ENCODE results near the gene PURA. TPM values are rescaled to one million over a fixed set of nuclear protein-coding genes. Genes with fewer than 3 reads are reported as not detected.

The PURA gene
- total RNA-seq, 8 experiments from 2014 or later = 3.0 to 18.9 (median 8.0) TPM

- ATAC-seq (replicated peaks in 6 of 8) = no peak
- Histone ChIP-seq H3K27ac (no peak overlapping the region), H3K4me3 (no peak overlapping the region), H3K4me1 (replicated peaks in 1 of 2) (peaks cover 0 to 4% of the 10 kb centered on the region in 2 donors)
- in situ Hi-C loops (cut with MboI; ENCODE audit: low pct_unique_long_range_greater_than_20kb in 2 of 9, low sequenced_read_pairs in 9 of 9, unreplicated experiment in 9 of 9) = no loop called here
- WGBS, 10 experiments = 18 to 83% (median 38%) methylated on average over 1 of the region's 1 CpG; no CpG with 5 or more reads in 4 of the 10 experiments
Observed at GRCh38 chr5:140103154-140103553, 10.8 kb upstream of the PURA start.

GRCh38 chr5:140104100-140104499, 9.8 kb upstream of the PURA start:
- in situ Hi-C loops (cut with MboI; ENCODE audit: low pct_unique_long_range_greater_than_20kb in 2 of 9, low sequenced_read_pairs in 9 of 9, unreplicated experiment in 9 of 9) = no loop called here
- WGBS, 10 experiments = 0 to 42% (median 12%) methylated on average over 1 of the region's 1 CpG
- ATAC-seq (replicated peaks in 6 of 8) = no peak
- Histone ChIP-seq H3K4me3 (no peak overlapping the region), H3K4me1 (replicated peaks in 1 of 2) (peaks cover 8 to 9% of the 10 kb centered on the region in 2 donors), H3K27ac (no peak overlapping the region)

DNA sequence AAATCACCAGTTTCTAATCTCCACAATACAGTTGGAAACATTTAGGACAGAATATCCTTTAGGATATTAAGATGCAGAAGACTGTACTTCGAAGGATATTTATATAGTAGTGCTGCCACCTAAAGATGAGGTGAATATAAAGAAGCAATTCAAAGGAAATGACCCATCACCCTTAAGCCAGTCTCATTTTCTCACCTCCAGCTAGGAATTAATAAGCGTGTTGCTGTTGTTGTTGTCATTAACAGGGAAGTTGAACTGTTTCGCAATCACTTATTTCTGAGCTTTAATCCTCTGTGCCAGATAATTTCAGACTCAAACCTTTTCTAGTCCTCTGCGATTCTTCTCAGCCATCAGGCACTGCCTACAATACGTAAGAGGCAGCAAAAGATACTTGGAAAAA, 7.8 kb upstream of the PURA start:
- ATAC-seq (replicated peaks in 6 of 8) = no peak
- H3K4me1 ChIP-seq (replicated peaks in 1 of 2) = peaks cover 8 to 11% of the 10 kb centered on the region in 2 donors
- H3K4me3 ChIP-seq = no peak overlapping the region
- no peak overlapping the region for H3K27ac ChIP-seq
- WGBS, 10 experiments = 10 to 80% (median 39%) methylated on average over 1 to 5 of the region's 5 CpGs
- in situ Hi-C loops (cut with MboI; ENCODE audit: low pct_unique_long_range_greater_than_20kb in 2 of 9, low sequenced_read_pairs in 9 of 9, unreplicated experiment in 9 of 9) = no loop called here

- Histone ChIP-seq H3K4me3 (peak overlapping the region; percentile 47 to 83 (median 62)), H3K27ac (peak overlapping the region; percentile 20 to 87), H3K4me1 (replicated peaks in 1 of 2) (peaks cover 8 to 11% of the 10 kb centered on the region in 2 donors)
- no peak for ATAC-seq (replicated peaks in 6 of 8)
- 8 to 93% (median 46%) methylated on average over 1 to 15 of the region's 16 CpGs for WGBS, 10 experiments
- in situ Hi-C loops (cut with MboI; ENCODE audit: low pct_unique_long_range_greater_than_20kb in 2 of 9, low sequenced_read_pairs in 9 of 9, unreplicated experiment in 9 of 9) = no loop called here
Observed at GRCh38 chr5:140106805-140107311, 7.1 kb upstream of the PURA start.

DNA sequence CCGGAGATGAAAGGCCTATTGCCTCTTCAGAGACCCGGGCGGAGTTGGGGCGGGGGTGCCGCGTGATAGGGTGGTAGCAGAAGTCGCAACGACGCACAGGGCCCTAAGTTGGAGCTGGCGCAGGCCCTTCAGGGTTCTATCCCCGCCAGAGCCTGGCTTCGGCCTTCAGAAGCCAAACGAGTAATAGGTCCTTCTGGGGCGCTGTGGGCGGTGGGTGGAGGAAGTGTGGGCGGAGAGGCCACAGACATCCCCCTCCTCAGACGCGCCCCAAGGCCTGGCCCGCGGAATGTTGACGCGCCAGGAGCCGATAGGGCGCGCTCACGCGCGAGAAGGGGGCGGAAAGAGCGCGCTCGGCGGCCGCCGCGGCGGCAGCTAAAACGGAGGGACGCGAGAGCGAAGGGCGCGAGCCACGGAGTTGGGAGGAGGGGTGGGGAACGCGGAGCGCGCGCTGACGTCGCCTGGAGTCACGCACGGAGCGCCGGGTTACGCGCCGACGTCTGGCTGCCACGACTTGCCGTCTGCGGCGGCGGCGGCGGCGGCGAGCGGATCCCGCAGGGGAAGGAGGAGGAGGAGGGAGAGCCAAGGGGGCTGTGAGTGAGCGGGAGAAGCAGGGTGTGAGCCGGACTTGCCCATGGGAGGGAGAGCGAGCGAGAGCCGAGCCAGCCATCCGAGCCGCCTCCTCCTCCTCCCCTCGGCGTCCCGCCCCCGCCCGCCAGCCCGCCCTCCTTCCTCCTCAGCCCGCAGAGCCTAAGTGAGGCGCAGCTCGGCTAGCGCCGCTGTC, 6.4 kb upstream of the PURA start:
- in situ Hi-C loops (cut with MboI; ENCODE audit: low pct_unique_long_range_greater_than_20kb in 2 of 9, low sequenced_read_pairs in 9 of 9, unreplicated experiment in 9 of 9) = no loop called here
- 0 to 15% methylated on average over 4 to 6 of the region's 88 CpGs; no CpG with 5 or more reads in 8 of the 10 experiments for WGBS, 10 experiments

DNA sequence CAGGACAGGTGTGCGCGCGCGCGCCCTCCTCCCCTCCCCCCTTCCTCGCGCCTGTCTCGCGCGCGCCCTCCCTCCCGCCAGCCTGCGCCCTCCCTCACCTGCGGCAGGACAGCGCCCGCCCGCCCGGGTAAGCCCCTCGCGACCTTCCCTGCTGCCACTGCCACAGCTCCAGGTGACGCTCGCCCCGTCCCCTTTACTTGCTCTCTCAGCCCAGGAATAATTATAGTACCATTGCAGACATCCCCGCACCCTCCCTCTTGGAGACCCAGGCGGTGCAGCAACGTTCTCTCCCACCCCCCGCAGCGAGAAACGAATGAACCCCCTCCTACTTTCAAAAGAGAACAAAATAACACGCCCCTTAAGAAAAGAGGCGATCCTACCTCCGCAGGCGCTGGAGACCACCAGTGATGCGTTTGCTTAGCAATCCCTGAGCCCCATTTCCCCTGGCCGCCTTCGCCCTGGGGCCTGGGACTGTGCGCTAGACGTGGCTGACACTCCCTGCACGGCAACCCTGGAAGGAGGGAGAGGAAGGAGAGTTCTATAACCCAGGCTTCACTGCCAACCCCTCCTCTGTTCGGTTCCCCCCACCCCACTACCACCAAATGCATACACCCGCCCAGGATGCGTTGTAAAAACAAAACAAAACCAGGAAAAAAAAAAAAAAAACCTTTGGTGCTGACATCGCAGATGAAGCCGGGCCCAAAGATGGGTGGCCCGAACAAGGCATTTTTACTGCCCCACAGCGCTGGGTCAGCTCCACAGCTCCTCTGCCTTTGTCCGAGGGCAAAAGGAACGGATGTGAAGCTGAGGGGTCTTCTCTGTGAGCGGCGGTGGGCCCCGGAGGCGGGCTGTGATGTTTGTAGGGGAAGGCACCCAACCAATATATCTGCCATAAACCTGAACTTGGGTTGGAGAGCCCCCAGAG, 5.6 kb upstream of the PURA start:
- peak overlapping the region; percentile 47 to 83 (median 62) for H3K4me3 ChIP-seq
- peak in 7 of 8 experiments; percentile 0 to 13 (median 4) for ATAC-seq (replicated peaks in 6 of 8)
- peaks cover 9 to 11% of the 10 kb centered on the region in 2 donors for H3K4me1 ChIP-seq (replicated peaks in 1 of 2)
- WGBS, 10 experiments = 0 to 40% (median 0%) methylated on average over 1 to 8 of the region's 52 CpGs; no CpG with 5 or more reads in 5 of the 10 experiments
- in situ Hi-C loops (cut with MboI; ENCODE audit: low pct_unique_long_range_greater_than_20kb in 2 of 9, low sequenced_read_pairs in 9 of 9, unreplicated experiment in 9 of 9) = no loop called here
- H3K27ac ChIP-seq = peak overlapping the region; percentile 72 to 87

More for the DNA sequence above, 6.4 kb upstream of the PURA start:
- Histone ChIP-seq H3K27ac (peak overlapping the region; percentile 72 to 87), H3K4me1 (replicated peaks in 1 of 2) (peaks cover 8 to 11% of the 10 kb centered on the region in 2 donors), H3K4me3 (peak overlapping the region; percentile 47 to 83 (median 62))
- ATAC-seq (replicated peaks in 6 of 8) = peak; percentile 85 to 96 (median 92)

DNA sequence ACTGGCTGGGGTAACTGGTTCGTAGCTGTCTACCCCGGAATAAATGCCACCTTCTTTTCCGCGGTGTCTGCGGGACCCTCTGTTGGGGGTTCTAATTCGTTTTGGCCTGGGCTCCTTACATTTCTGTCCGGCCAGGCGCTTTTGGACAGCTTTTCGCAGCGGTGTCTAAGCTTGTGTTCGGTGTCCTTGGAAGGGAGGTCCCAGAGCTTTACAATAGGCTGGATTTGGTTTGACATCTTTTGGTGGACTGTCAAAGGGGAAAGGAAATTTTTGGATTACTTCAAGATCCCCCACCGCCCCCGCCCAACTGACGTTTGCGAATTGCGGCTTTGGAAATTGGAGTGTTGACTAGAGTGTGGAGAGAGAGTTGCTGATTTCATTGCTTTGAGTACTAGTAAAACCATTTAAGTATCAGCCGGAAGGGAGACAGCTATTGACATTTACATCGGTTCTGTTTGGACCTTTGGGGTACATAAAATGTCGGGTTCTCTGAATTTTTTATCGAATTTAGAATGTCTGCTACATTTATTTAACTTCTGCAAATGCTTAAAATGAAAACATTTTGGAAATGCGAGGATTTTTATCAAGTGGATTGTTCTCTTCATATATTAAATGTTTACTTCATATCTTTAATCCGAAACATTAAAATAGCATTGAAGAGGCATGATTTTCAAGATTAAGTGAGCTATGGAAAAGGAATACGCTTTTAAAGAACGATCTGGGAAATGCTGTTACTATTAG, 4.7 kb upstream of the PURA start:
- Histone ChIP-seq H3K27ac (no peak overlapping the region), H3K4me3 (peak overlapping the region; percentile 47 to 83 (median 62)), H3K4me1 (replicated peaks in 1 of 2) (peaks cover 11% of the 10 kb centered on the region in 2 donors)
- ATAC-seq (replicated peaks in 6 of 8) = no peak
- 0 to 57% (median 6%) methylated on average over 6 to 20 of the region's 24 CpGs; no CpG with 5 or more reads in 1 of the 10 experiments for WGBS, 10 experiments
- in situ Hi-C loops (cut with MboI; ENCODE audit: low pct_unique_long_range_greater_than_20kb in 2 of 9, low sequenced_read_pairs in 9 of 9, unreplicated experiment in 9 of 9) = no loop called here

DNA sequence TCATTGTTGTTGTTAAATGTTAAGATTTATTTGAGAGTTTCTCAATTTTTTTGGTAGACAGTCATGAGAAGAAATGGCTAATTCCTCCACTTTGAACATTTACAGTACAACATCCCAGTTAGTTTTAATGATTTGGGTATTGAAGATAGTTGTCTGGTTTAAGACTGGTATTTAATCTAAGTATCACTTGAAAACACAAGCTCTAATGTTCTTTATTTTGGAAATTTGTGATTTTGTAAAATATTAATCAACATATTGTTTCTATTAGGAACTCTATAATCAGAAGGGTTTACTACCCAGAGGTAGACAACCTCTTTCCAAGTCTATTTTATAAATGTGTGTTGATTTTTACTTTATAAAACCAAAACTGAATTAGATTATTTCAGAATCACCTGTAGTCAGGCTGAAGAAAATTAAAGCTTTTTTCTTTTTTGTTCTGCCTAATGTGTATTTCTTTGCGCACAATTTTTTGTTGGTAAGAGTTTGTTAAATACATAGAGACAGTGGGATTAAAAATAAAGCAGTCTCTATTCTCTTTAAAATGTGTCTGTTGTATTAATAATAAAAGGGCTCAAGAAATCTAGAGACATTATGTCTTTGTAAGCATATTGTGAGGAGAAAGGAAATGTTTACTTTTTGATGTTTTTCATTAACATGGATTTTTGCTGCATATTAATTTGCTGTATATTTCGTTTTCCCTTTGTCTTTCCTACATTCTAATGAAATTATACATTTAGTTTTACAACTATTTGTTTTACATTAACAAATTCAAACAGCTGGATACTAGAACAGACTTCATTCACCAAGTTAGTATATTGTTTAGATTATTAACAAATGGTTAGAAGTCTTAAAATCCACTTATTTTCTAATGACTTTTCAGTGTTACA, 3.9 kb upstream of the PURA start:
- no peak overlapping the region for H3K27ac ChIP-seq
- peaks cover 15 to 16% of the 10 kb centered on the region in 2 donors for H3K4me1 ChIP-seq (replicated peaks in 1 of 2)
- 0 to 95% (median 16%) methylated on average over 1 to 2 of the region's 2 CpGs for WGBS, 10 experiments
- in situ Hi-C loops (cut with MboI; ENCODE audit: low pct_unique_long_range_greater_than_20kb in 2 of 9, low sequenced_read_pairs in 9 of 9, unreplicated experiment in 9 of 9) = no loop called here
- no peak overlapping the region for H3K4me3 ChIP-seq
- no peak for ATAC-seq (replicated peaks in 6 of 8)

- Histone ChIP-seq H3K4me3 (no peak overlapping the region), H3K4me1 (replicated peaks in 1 of 2) (peaks cover 17 to 22% of the 10 kb centered on the region in 2 donors), H3K27ac (no peak overlapping the region)
- in situ Hi-C loops (cut with MboI; ENCODE audit: low pct_unique_long_range_greater_than_20kb in 2 of 9, low sequenced_read_pairs in 9 of 9, unreplicated experiment in 9 of 9) = no loop called here
- WGBS, 10 experiments = 0 to 75% (median 10%) methylated on average over 1 of the region's 1 CpG; no CpG with 5 or more reads in 3 of the 10 experiments
- no peak for ATAC-seq (replicated peaks in 6 of 8)
Observed at GRCh38 chr5:140110646-140110957, 3.3 kb upstream of the PURA start.

- H3K4me3 ChIP-seq = no peak overlapping the region
- ATAC-seq (replicated peaks in 6 of 8) = no peak
Observed at GRCh38 chr5:140111011-140111858, 2.7 kb upstream of the PURA start.

DNA sequence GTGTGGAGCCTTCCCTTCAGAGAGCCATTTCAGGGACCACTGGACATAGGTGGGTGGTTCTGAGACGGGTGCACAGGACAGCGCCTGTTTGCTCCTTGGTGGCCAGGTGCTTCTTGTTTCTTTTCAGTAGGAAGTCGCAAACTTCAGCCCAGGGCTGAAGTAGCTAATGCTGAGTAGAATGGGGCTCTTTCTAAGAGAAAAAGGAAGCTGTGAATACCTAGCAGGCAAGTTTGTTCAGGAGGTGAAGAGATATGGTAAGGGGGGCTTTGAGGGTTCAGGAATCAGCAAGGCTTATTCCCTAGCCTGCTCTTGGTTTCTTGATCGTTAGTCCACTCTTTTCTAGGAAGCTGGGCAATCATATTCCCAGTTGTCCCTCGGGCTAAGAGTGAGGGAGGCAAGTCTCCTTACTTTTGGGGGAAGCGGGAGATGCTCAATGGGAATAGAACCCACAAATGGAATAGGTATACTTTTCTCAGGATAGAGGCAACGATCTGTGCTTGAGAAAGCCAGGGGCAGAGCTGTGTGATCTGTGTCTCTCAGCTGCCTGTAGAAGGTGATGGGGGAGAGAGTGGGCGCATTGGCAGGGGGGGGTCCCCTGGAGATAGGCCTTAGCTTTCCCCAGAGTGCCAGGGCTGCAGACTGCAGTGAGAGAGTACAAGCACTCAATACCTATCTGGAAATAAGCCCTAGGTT, 1.9 kb upstream of the PURA start:
- in situ Hi-C loops (cut with MboI; ENCODE audit: low pct_unique_long_range_greater_than_20kb in 2 of 9, low sequenced_read_pairs in 9 of 9, unreplicated experiment in 9 of 9) = no loop called here

More at GRCh38 chr5:140111011-140111858, 2.7 kb upstream of the PURA start:
- in situ Hi-C loops (cut with MboI; ENCODE audit: low pct_unique_long_range_greater_than_20kb in 2 of 9, low sequenced_read_pairs in 9 of 9, unreplicated experiment in 9 of 9) = no loop called here
- Histone ChIP-seq H3K4me1 (replicated peaks in 1 of 2) (peaks cover 17 to 26% of the 10 kb centered on the region in 2 donors), H3K27ac (no peak overlapping the region)
- WGBS, 10 experiments = 0 to 80% (median 40%) methylated on average over 1 to 14 of the region's 18 CpGs; no CpG with 5 or more reads in 4 of the 10 experiments

More for the DNA sequence above, 1.9 kb upstream of the PURA start:
- no peak for ATAC-seq (replicated peaks in 6 of 8)
- 0 to 73% (median 27%) methylated on average over 1 to 5 of the region's 8 CpGs; no CpG with 5 or more reads in 3 of the 10 experiments for WGBS, 10 experiments
- Histone ChIP-seq H3K4me1 (replicated peaks in 1 of 2) (peaks cover 15 to 28% of the 10 kb centered on the region in 2 donors), H3K4me3 (no peak overlapping the region), H3K27ac (no peak overlapping the region)

Measured in motor neuron (in vitro differentiated cells).